ENCODE data around the gene RRM2.

RRM2 gene

GRCh38 chr2:10158681-10159080 lies 36.1 kb downstream of the RRM2 start:
- DNase-seq (ENCODE audit: low read depth) = no peak

- DNase-seq (ENCODE audit: low read depth) = no peak
Measured at GRCh38 chr2:10159086-10159485, 36.5 kb downstream of the RRM2 start.

- no peak for DNase-seq (ENCODE audit: low read depth)
Measured at GRCh38 chr2:10159581-10160131, 37.1 kb downstream of the RRM2 start.

GRCh38 chr2:10160203-10160955 lies 37.8 kb downstream of the RRM2 start:
- DNase-seq (ENCODE audit: low read depth) = no peak

- DNase-seq (ENCODE audit: low read depth) = no peak
Measured at GRCh38 chr2:10161206-10161931, 38.8 kb downstream of the RRM2 start.

- no peak for DNase-seq (ENCODE audit: low read depth)
Measured at GRCh38 chr2:10161961-10162441, 39.5 kb downstream of the RRM2 start.

- DNase-seq (ENCODE audit: low read depth) = no peak
Measured at GRCh38 chr2:10162586-10163497, 40.3 kb downstream of the RRM2 start.

GRCh38 chr2:10163498-10164486 lies 41.3 kb downstream of the RRM2 start:
- no peak for DNase-seq (ENCODE audit: low read depth)

- no peak for DNase-seq (ENCODE audit: low read depth)
Measured at GRCh38 chr2:10164601-10165000, 42.1 kb downstream of the RRM2 start.

- no peak for DNase-seq (ENCODE audit: low read depth)
Measured at GRCh38 chr2:10165282-10165681, 42.7 kb downstream of the RRM2 start.

- no peak for DNase-seq (ENCODE audit: low read depth)
Measured at GRCh38 chr2:10165861-10166675, 43.5 kb downstream of the RRM2 start.

- no peak for DNase-seq (ENCODE audit: low read depth)
Measured at GRCh38 chr2:10166676-10167292, 44.2 kb downstream of the RRM2 start.

GRCh38 chr2:10167316-10167715 lies 44.8 kb downstream of the RRM2 start:
- DNase-seq (ENCODE audit: low read depth) = no peak

- DNase-seq (ENCODE audit: low read depth) = no peak
Measured at GRCh38 chr2:10168221-10168620, 45.7 kb downstream of the RRM2 start.

- no peak for DNase-seq (ENCODE audit: low read depth)
Measured at GRCh38 chr2:10169053-10169578, 46.6 kb downstream of the RRM2 start.

- DNase-seq (ENCODE audit: low read depth) = no peak
Measured at GRCh38 chr2:10169581-10169980, 47.0 kb downstream of the RRM2 start.

- no peak for DNase-seq (ENCODE audit: low read depth)
Measured at GRCh38 chr2:10170256-10170655, 47.7 kb downstream of the RRM2 start.

GRCh38 chr2:10171006-10171800 lies 48.7 kb downstream of the RRM2 start:
- no peak for DNase-seq (ENCODE audit: low read depth)

Data from GM04504 (cell line).